KOPT-K1 (cell line): Measurements from ENCODE around the gene HMX3.
"Not testable (repeated sequence)": the region's sequence is repeated elsewhere in the genome, so short reads cannot be mapped to it uniquely, and the experiment has no call there.

Experiments used
- H3K27ac ChIP-seq: fragments of 200-600 bp; sonication (generic); 2 replicates; pipeline ENCODE4 v1.5.1; 2016; ENCODE audit warnings: antibody characterized with exemption, mild to moderate bottlenecking, low read depth, low read length; ENCODE audit not compliant: poor library complexity, severe bottlenecking
- H3K36me3 ChIP-seq: fragments of 200-600 bp; sonication (generic); 2 replicates; pipeline ENCODE4 v1.5.1; 2017; ENCODE audit warnings: antibody characterized with exemption, mild to moderate bottlenecking, low read length, moderate library complexity; ENCODE audit not compliant: insufficient read depth
- H3K9me3 ChIP-seq: fragments of 200-600 bp; sonication (generic); 2 replicates; pipeline ENCODE4 v1.5.1; 2017; ENCODE audit warnings: antibody characterized with exemption, low read length, mild to moderate bottlenecking; ENCODE audit not compliant: insufficient read depth, poor library complexity, severe bottlenecking

HMX3 gene

GRCh38 chr10:123170961-123171360 is 35.2 kb downstream of the HMX3 start:
- Histone ChIP-seq H3K36me3 (peaks cover 95% of the 10 kb centered on the region), H3K9me3 (no peaks in the 10 kb centered on the region), H3K27ac (no peak overlapping the region)

DNA sequence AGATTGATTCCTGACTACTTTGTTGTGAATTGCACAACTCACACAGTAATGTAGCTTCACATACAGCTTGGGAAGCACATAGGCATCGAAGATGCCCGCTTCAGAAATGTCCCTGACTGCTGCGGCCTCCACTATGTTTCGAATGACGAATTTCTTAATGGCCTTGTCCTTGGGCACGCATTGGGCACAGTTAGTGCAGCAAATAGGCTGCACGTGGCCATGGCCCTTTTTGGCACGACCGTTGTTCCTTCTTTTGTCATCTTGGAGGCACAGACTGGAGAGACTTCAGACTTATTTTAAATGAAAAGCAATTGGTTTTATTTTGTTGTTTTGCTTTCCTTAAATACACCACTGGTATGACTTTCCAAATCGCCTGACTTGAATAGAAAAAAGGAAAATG is 35.8 kb downstream of the HMX3 start:
- peaks cover 95% of the 10 kb centered on the region for H3K36me3 ChIP-seq
- H3K27ac ChIP-seq, H3K9me3 ChIP-seq: not testable (repeated sequence)

GRCh38 chr10:123175389-123176387 is 39.9 kb downstream of the HMX3 start:
- H3K36me3 ChIP-seq = peaks cover 81% of the 10 kb centered on the region
- H3K27ac ChIP-seq = no peak overlapping the region
- H3K9me3 ChIP-seq = peaks cover 13% of the 10 kb centered on the region

DNA sequence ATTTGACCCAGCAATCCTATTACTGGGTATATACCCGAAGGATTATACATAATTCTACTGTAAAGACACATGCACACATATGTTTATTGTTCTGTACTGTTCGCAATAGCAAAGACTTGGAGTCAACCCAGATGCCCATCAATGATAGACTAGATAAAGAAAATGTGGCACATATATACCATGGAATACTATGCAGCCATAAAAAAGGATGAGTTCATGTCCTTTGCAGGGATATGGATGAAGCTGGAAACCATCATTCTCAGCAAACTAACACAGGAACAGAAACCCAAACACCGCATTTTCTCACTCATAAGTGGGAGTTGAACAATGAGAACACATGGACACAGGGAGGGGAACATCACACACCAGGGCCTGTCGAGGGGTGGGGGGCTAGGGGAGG is 42.6 kb downstream of the HMX3 start:
- Histone ChIP-seq H3K36me3 (peaks cover 69% of the 10 kb centered on the region), H3K9me3 (peaks cover 30% of the 10 kb centered on the region)
- not testable (repeated sequence) for H3K27ac ChIP-seq

- Histone ChIP-seq H3K27ac (no peak overlapping the region), H3K36me3 (peaks cover 66% of the 10 kb centered on the region), H3K9me3 (peaks cover 50% of the 10 kb centered on the region)
Measured at GRCh38 chr10:123180101-123181090, 44.6 kb downstream of the HMX3 start.

DNA sequence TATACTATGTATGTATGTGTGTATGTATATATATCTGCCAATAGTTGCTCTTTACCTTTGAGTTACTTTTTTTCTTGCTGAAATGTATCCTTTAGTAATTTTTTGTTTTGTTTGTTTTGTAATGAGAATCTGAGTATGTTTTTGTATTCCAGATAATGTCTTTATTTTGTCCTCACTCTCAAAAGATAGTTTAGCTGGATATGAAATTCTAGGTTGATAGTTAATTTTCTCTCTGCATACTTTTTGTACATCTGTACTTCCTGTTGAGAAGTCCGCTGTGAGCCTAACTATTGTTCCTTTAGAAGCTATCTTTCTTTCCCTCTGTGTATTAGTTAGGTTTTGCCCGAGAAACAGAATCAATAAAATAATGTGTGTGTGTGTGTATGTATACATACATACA is 48.0 kb downstream of the HMX3 start:
- Histone ChIP-seq H3K36me3 (peaks cover 54% of the 10 kb centered on the region), H3K9me3 (peaks cover 48% of the 10 kb centered on the region), H3K27ac (no peak overlapping the region)

DNA sequence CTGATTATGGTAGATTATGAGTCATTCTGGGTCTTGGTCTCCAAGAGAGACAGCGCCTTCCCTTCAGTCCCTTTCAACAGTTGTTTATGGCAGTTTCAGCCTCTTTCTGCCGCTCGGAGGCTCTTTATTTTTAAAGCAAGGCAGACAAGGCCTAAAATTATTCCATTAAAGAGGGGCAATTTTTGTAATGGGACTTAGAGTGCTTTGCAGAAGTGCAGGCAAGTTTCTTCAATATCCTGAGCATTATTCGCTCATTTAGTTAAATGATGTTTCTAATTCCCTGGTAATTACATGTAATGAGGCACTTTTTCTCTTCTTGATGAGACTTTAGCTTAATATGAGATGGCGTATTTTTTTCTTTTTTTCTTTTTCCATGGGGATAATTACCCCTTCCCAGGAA is 52.0 kb downstream of the HMX3 start:
- Histone ChIP-seq H3K9me3 (peaks cover 37% of the 10 kb centered on the region), H3K36me3 (peaks cover 72% of the 10 kb centered on the region), H3K27ac (no peak overlapping the region)
